Stimulated activated CD4-positive, alpha-beta T cell treated with anti-CD3 and anti-CD28 coated beads, Interleukin-1b, Interleukin-23, amount 100 ng/mL, for 1 hour (primary cell): ENCODE results near the gene TWIST2.

Source experiments
- DNase-seq, 2 donors: peaks; one replicate each; pipeline ENCODE4 v3.0.0-alpha.2; 2020; ENCODE audit warnings: low read depth in 2 of 2

The TWIST2 gene

GRCh38 chr2:238890131-238890530 lies 42.2 kb downstream of the TWIST2 start:
- no peak for DNase-seq

DNA sequence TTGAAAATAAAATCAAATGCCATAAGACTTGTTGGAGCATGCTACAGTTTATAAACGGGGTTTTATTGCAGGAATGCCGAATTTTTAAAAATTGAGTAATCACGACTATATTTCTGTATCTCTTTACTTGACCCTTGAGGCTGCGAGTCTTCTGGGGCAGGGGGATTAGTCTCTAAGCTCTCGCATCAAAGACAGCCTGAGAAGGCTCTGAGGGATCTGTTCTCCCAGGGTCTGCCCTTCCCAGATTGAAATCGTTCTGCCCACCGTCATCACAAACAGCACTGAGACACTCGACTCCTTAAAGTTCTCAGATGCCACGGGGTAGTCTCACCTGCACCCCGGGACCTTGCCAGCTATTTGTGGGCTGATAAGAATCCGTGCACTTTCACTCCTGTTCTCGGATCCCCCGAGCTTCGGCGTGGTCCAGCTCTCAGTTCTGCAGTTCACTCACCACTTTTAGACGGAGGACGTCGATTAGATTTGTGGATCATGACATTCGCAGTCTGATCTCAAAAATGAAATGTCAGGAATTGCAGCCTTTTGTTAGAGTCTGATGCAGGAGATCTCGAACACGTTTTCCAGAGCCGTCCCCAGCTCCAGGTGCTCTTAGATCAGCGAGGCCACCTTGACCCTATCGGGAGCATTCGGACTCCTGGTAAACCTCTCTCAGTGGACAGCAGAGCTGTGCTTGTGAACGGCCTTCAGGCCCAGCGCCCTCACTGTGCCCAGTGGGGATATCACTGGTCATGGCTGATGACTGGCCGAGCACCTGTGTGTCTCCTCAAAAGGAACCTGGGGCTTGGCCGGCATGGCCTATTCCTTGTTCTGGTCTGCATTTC lies 43.0 kb downstream of the TWIST2 start:
- no peak for DNase-seq

GRCh38 chr2:238891457-238892203 lies 43.7 kb downstream of the TWIST2 start:
- DNase-seq = no peak

- no peak for DNase-seq
These were observed 44.3 kb downstream of the TWIST2 start for GRCh38 chr2:238892204-238892500.

DNA sequence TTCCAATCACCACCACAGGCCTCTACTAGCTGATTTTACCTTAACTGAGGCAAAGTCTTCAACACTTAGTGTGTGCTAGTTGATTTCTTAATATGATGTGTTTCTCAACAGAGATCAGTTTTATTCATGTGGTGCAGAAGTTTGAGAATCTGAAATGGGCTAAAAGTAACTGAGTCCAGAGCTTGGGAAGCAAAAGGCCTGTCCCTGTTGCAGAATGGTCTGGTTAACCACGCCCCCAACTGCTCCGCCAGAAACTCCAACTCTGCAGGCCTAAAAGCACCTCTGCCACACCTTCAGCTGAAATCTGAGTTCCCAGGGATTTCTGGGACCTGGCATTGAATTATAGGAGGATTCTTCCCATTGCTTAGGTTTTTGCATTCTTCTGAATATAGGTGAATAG lies 44.9 kb downstream of the TWIST2 start:
- DNase-seq = no peak

- no peak for DNase-seq
These were observed 45.6 kb downstream of the TWIST2 start for GRCh38 chr2:238893349-238894000.

- DNase-seq = no peak
These were observed 46.5 kb downstream of the TWIST2 start for GRCh38 chr2:238894226-238894949.

GRCh38 chr2:238894950-238895298 lies 47.0 kb downstream of the TWIST2 start:
- no peak for DNase-seq

DNA sequence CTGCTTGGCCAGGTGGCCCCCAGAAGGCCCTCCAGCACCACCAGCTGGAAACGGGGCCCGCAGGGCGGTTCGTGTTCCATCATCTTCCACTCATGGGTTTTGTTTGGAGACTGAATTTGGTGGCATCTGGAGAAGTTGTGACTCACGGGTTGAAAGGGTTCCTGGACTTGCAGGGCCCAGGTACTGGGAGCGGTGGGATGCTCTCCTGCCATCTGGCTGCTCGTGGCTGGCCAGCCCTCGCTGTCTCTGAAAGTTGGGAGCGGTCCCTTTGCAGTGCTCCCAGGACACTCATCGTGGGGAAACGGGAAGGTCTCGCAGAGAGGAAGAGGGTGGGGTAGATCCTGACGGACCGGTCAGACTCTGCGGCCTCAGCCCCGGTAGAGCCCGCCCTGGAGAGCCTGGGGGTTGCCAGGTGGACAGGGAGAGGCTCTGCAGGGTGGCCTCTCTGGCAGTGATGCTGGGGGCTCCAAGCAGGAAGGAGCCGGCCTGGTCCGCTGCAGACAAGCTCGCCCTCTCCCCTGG lies 47.5 kb downstream of the TWIST2 start:
- no peak for DNase-seq

- DNase-seq = no peak
These were observed 48.2 kb downstream of the TWIST2 start for GRCh38 chr2:238895891-238896600.

DNA sequence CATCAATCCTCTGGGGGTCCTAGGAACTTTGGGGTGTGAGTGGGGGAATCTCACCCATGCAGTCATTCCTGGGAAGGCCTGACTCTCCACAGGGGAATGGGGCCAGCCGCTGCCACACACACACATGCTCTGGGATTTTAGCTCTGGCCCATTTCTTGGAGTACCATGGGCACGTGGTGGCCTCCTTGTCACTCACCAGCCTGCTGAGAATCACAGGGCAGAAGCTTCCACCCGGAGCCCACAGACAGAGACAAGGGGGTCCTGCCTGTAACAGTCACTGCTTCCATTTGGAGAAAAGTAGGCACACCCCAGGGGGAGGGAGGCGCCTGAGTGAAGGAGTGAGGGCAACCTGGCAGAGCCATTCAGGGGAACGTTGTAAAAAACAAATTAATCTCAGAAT lies 48.8 kb downstream of the TWIST2 start:
- DNase-seq = no peak

DNA sequence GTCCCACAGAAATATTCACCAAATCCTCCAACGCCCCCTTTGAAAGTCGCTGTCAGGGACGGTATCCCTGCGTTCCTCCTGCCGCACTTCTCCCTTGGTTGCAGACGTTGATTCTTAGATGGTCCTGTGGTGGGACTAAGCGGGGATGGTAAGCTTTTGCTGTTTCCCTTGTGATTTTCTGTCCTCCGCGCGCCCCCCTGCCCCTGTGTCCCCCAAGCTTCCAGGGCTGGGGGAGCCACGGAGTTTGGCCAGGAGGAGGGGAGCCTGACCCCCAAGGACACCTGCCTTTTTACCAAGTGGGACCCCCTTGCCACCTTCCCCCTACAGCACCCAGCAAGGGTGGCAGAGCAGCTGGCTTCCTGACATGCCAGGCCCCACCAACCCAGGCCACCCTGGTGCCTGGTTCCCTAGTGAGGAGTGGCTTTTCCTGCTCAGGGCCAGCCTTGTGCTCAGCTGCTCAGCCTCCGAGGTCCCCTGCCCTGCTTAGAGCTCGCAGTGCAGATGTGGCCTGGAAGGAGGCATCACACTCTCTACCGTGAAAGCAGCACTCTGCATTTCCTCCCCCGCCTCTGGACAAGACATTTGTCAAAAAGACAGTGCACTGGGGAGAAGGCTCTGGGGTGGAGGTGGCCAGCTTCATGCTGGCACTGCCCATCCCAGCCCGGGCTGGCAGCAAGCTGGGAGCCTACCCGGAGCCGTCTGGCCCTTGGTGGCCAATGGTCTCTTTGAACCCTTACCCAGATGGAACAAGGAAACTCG lies 49.4 kb downstream of the TWIST2 start:
- DNase-seq = no peak

GRCh38 chr2:238897911-238898311 lies 50.0 kb downstream of the TWIST2 start:
- no peak for DNase-seq

DNA sequence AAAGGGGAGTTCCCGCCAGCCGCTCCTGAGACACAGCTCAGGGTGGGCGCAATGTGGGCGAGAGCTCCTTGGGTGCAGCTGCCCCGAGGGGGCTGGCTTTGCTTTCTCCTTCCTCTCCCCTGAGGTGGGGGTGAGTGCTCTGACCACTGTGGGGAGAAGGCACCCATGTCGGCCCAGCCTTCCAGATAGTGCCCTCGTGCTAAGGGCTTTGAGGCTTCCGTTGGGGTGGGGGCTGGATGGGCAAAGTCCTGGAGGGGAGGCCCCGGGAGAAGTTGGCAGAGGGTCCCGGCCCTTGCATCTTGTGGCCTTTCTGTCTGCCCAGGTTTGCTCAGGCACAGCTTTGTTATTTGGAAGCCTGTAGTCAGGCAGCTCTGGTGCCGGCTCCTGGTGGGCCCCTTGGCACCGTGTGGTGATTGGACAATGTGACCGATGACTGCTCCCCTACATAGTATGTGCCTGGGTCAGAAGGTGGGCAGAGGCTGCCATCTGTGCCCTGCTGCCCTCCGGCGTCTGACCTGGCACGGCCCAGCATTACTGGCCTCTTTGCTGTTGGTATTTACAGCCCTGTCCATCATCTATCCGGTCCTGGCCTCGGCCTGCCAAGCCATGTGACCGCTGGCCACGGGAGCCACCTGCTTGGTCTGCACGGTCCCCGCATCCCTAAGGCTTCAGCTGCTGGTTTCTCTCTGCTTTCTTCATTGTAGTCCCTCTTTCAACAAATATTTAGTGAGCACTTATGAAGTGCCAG lies 50.8 kb downstream of the TWIST2 start:
- DNase-seq = no peak

DNA sequence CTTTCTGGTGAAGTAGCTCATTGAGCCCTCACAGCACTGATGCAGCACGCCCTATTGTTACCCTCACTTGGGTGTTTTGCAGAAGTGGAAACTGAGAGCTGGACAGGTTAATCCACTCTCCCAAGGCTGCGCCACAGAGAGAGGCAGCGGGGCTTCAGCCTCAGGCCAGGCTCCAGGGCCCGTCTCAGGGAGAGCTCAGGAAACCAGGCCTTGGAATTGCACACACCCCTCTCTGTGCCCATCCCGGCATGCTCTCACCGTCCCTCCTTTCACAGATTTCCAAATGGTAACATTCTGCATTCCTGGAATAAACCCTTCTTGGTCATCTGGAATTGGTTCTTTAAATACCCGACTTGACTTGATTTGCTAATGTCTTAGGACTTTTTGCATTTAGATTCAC lies 51.5 kb downstream of the TWIST2 start:
- DNase-seq = no peak

GRCh38 chr2:238900511-238900910 lies 52.6 kb downstream of the TWIST2 start:
- no peak for DNase-seq

DNA sequence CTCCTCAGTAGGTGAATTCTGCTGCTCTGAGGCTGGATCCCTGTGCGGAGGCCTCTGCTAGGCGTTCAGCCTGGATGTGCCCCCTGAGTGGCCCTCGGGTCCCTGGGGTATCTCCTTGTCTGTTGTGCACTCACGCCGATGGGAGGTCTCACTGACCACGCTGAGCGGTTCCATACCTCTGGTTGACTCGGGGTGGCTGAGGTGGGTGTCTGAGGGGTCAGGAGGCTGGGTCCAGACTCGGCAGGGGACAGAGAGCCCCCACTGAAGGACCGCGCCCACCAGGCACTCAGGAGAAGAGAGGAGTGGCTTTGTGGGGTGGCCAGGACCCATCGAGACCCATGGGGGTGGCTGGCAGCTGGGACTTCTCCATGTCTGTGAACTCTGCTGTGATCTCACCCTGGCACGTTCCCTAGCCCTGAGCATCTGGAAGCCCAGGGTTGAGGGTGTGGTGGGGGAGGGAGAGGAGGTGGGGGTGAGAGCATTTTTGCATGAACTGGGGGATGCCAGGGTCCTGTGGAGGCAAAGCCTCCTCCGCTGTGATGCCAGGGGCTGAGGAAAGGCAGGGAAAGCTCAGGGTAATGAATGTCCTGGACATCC lies 53.7 kb downstream of the TWIST2 start:
- DNase-seq = no peak

DNA sequence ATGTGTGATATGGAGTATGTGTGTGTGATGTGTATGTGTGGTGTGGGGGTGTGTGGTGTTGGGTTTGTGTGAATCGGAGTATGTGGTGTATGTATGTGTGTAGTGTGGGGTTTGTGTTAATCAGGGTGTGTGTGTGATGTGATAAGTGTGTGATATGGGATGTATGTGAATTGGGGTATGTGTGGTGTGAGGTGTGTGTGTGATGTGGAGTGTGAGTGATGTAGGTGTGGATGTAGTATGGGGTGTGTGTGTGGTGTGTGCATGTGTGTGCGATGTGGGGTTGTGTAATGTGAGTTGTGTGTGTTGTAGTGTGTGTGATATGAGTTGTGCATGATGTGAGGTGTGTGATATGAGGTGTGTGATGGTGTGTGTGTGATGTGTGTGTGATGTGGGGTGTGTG lies 54.4 kb downstream of the TWIST2 start:
- DNase-seq = no peak

DNA sequence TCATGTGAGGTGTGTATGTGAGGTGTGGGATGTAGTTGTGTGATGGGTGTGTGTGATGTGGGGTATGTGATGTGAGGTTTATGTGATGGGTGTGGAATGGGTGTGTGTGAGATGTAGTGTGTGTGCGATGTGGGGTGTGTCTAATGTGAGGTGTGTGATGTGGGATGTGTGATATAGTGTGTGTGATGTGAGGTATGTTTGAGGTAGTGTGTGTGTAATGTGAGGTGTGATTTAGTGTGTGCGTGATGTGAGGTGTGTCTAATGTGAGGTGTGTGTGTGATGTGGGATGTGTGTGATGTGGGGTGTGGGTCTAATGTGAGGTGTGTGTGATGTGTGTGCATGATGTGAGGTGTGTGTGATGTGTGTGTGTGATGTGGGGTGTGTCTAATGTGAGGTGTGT lies 55.3 kb downstream of the TWIST2 start:
- no peak for DNase-seq

DNA sequence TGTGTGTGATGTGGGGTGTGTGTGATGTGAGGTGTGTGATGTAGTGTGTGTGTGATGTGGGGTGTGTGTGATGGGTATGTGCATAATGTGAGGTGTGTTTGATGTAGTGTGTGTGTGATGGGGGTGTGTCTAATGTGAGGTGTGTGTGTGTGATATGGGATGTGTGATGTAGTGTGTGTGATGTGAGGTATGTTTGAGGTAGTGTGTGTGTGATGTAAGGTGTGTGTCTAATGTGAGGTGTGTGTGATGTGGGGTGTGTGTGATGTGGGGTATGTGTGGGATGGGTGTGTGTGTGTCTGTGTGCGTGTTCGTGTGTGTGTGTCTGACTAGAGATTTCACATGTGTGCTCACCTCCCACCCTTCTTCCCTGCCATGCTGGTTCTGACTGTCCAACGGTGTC lies 56.3 kb downstream of the TWIST2 start:
- DNase-seq = no peak
